NB4 (cell line): ENCODE data around the gene SMPD1.

Source experiments
- DNase-seq: peaks from one replicate; pipeline ENCODE4 v3.0.0; 2010; ENCODE audit warnings: low read depth
- H3K4me3 ChIP-seq: one replicate; pipeline ENCODE4 v1.5.1; 2011; ENCODE audit warnings: mild to moderate bottlenecking, low read depth, low read length, moderate library complexity
- CTCF ChIP-seq: IDR thresholded peaks from one replicate; pipeline ENCODE4 v1.5.1; 2012; ENCODE audit warnings: low read depth, low read length
- MAX ChIP-seq: IDR thresholded peaks from 2 replicates; pipeline ENCODE4 v1.6.1; 2011; ENCODE audit warnings: low read depth, low read length
- MYC ChIP-seq: IDR thresholded peaks from 2 replicates; pipeline ENCODE4 v1.6.1; 2011; ENCODE audit warnings: low read depth, low read length
- POLR2A ChIP-seq: IDR thresholded peaks from 2 replicates; pipeline ENCODE4 v1.6.1; 2011; ENCODE audit warnings: mild to moderate bottlenecking; ENCODE audit not compliant: insufficient read length; ENCODE audit errors: extremely low read depth

The SMPD1 gene

GRCh38 chr11:6405052-6405667 is 14.9 kb downstream of the SMPD1 start:
- no peak for DNase-seq
- TF ChIP-seq CTCF (no peak), MYC (no peak), MAX (no peak), POLR2A (no peak)

GRCh38 chr11:6405846-6406245 is 15.6 kb downstream of the SMPD1 start:
- DNase-seq: no peak
- no peak overlapping the region for H3K4me3 ChIP-seq
- TF ChIP-seq MYC: no peak
- TF ChIP-seq POLR2A: no peak
- TF ChIP-seq MAX: no peak
- TF ChIP-seq CTCF: no peak

More at GRCh38 chr11:6405052-6405667, 14.9 kb downstream of the SMPD1 start:
- no peak overlapping the region for H3K4me3 ChIP-seq

- TF ChIP-seq POLR2A: no peak
- no peak overlapping the region for H3K4me3 ChIP-seq
- DNase-seq: no peak
Observed at GRCh38 chr11:6406370-6406769, 16.1 kb downstream of the SMPD1 start.

GRCh38 chr11:6410695-6411430 is 20.6 kb downstream of the SMPD1 start:
- TF ChIP-seq MAX (no peak), CTCF (no peak), POLR2A (no peak), MYC (no peak)
- H3K4me3 ChIP-seq: no peak overlapping the region
- DNase-seq: no peak

- DNase-seq: no peak
- no peak overlapping the region for H3K4me3 ChIP-seq
- TF ChIP-seq POLR2A (no peak), MYC (no peak), MAX (no peak), CTCF (no peak)
Observed at GRCh38 chr11:6411594-6412031, 21.3 kb downstream of the SMPD1 start.

GRCh38 chr11:6413791-6414201 is 23.5 kb downstream of the SMPD1 start:
- H3K4me3 ChIP-seq: no peak overlapping the region
- TF ChIP-seq POLR2A (no peak), MAX (no peak), MYC (no peak), CTCF (no peak)
- DNase-seq: no peak
